GM12875 (cell line): Measurements from ENCODE around the gene TSPAN4.

Experiments
- H3K4me3 ChIP-seq: one replicate; pipeline ENCODE4 v1.5.1; 2011; ENCODE audit warnings: low read depth, low read length, control low read depth
- CTCF ChIP-seq: IDR thresholded peaks from 2 replicates; pipeline ENCODE4 v1.5.1; 2011; ENCODE audit warnings: low read depth, mild to moderate bottlenecking, control low read depth, inconsistent platforms, low read length, moderate library complexity, borderline replicate concordance; ENCODE audit not compliant: insufficient read depth

The TSPAN4 gene

GRCh38 chr11:834371-835316 is 8.0 kb upstream of the TSPAN4 start:
- H3K4me3 ChIP-seq, result no peak overlapping the region
- no peak for TF ChIP-seq CTCF

- no peak for TF ChIP-seq CTCF
- H3K4me3 ChIP-seq, result no peak overlapping the region
These were observed 6.4 kb upstream of the TSPAN4 start for GRCh38 chr11:836274-836673.

DNA sequence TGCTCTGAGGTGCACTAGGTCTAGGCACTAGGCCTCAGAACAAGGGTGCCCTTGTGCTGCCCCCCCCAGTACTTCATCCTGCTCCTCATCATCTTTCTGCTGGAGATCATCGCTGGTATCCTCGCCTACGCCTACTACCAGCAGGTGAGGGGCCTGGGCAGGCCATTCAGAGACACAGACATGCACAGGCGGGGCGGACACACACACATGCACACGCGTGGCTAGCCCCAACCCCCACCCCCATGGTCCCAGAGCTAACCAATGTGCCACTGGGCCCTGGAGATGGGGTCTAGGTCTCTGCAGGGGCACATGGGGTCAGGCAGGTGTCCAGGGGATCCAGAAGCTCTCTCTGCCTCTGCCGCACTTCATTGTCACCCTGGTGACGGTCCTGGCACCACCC is 6.0 kb upstream of the TSPAN4 start:
- TF ChIP-seq CTCF, result no peak
- no peak overlapping the region for H3K4me3 ChIP-seq

GRCh38 chr11:837189-837989 is 5.3 kb upstream of the TSPAN4 start:
- no peak for TF ChIP-seq CTCF
- no peak overlapping the region for H3K4me3 ChIP-seq

DNA sequence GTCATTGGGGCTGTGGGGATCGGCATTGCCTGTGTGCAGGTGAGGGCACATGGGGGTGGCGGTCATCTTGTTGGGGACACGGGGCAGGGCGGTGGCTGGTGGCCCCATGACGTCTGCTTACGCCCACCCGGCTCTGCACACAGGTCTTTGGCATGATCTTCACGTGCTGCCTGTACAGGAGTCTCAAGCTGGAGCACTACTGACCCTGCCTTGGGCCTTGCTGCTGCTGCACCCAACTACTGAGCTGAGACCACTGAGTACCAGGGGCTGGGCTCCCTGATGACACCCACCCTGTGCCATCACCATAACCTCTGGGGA is 4.7 kb upstream of the TSPAN4 start:
- TF ChIP-seq CTCF, result no peak
- H3K4me3 ChIP-seq, result no peak overlapping the region

DNA sequence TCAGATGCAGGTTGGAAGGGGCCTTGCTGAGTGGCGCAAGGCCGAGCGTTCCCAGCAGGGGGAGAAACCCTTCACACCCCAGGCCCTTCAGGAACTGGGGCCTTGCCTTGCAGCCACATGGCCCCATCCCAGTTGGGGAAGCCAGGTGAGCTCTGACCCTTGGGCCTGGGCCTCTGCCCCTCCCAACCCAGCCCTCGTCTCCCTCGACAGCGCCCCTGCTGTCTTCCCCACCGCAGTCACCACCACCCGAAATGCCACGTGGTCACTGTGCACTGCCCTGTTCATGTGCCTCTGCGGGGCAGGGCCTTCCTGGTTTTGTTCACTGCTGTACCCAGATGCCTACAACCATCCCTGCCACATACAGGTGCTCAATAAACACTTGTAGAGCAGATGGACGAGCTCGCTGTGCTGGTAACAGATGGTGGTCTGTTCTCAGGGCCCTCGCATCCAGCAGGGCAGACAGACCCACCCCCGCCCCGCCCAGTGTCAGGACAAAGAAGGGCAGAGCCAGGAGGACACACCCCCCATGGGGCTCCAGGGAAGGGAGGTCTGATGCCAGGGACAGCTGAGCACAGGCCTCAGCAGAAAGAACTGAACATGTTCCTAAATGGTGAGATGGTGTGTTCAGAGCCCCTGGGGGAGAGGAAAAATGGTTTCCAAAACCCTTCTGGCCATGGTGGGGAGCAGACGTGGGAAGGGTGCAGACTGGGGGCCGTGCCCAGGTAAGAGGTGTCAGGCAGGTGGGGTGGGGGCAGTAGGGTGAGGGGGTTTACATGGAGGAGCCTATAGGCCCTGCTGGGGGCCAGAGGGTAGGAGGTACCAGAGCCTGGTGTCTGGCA is 4.0 kb upstream of the TSPAN4 start:
- 0 out of 2 replicates have a peak, but pooled peaks have one; percentile 26 for TF ChIP-seq CTCF
- H3K4me3 ChIP-seq, result no peak overlapping the region
